HCT116 (cell line): ENCODE measurements around the gene SMAD2. TPM values are rescaled to one million over a fixed set of nuclear protein-coding genes. Genes with fewer than 3 reads are reported as not detected.

Source experiments
- ATAC-seq: fragments of 200-7000 bp; cut with Tn5 transposase; 2 replicates; pipeline ENCODE4 v1.9.1; 2020; ENCODE audit warnings: mild to moderate bottlenecking, moderate library complexity
- BruUV-seq: library from RNA; stranded (reverse); fragments of 400-500 nt; replicated peaks from 2 replicates; lab custom pipeline; 2021; lab: Mats Ljungman, UMichigan
- CTCF ChIA-PET: fragments of 300-600 bp; sonication (Branson Sonifier 250); formaldehyde crosslinking; loops from one replicate; lab custom pipeline; 2021; ENCODE audit warnings: antibody characterized with exemption; lab: Charles Lee
- POLR2A ChIA-PET: fragments of 300-600, 350-600 bp; sonication (Branson Sonifier 250); formaldehyde crosslinking; loops from one replicate; lab custom pipeline; 2021; ENCODE audit warnings: antibody characterized with exemption; lab: Charles Lee
- RAD21 ChIA-PET, 2 experiments: fragments of 300-600 bp; sonication (Branson Sonifier 250); formaldehyde crosslinking; loops; one replicate each; lab custom pipeline; 2023; ENCODE audit warnings: low total read pairs in 2 of 2; ENCODE audit not compliant: uncharacterized antibody in 2 of 2, unreplicated experiment in 2 of 2, low non-redundant PET in 1 of 2; lab: Charles Lee
- DNase-seq: peaks from one replicate; pipeline ENCODE4 v3.0.0-alpha.2; 2010; ENCODE audit warnings: low read depth, low spot score
- H2AFZ ChIP-seq: fragments of 200-600 bp; shearing (Covaris generic), sonication (generic); 2 replicates; pipeline ENCODE4 v1.6.1; 2017; ENCODE audit warnings: low read depth, mixed run types, mixed read lengths, antibody characterized with exemption, low read length; ENCODE audit not compliant: poor library complexity, severe bottlenecking
- H3K27ac ChIP-seq: 2 replicates; pipeline ENCODE4 v1.5.1; 2012; ENCODE audit warnings: low read depth, low read length
- H3K27me3 ChIP-seq: fragments of 200-600 bp; sonication (generic); 2 replicates; pipeline ENCODE4 v1.6.1; 2016; ENCODE audit warnings: mixed run types, low read length, mixed read lengths; ENCODE audit not compliant: insufficient read depth
- H3K36me3 ChIP-seq, 2 experiments: fragments of 200-500 bp in 1 of 2; fragments of 200-600 bp in 1 of 2; sonication (Bioruptor generic) in 1 of 2; sonication (generic) in 1 of 2; 2 replicates each; pipeline versions ENCODE4 v1.5.1 to v1.6.1; 2014 to 2016; ENCODE audit warnings: low read length in 2 of 2, inconsistent platforms in 1 of 2, mixed read lengths in 1 of 2, mixed run types in 1 of 2; ENCODE audit not compliant: insufficient read depth in 2 of 2, control insufficient read depth in 1 of 2
- H3K4me1 ChIP-seq, 2 experiments: fragments of 200-600 bp in 1 of 2; sonication (generic) in 1 of 2; 2 replicates each; pipeline versions ENCODE4 v1.5.1 to v1.6.1; 2012 to 2017; ENCODE audit warnings: low read length in 2 of 2, inconsistent platforms in 1 of 2, mild to moderate bottlenecking in 1 of 2, mixed read lengths in 1 of 2, mixed run types in 1 of 2, moderate library complexity in 1 of 2; ENCODE audit not compliant: insufficient read depth in 2 of 2, control insufficient read depth in 1 of 2
- H3K4me2 ChIP-seq: fragments of 200-600 bp; sonication (generic); 2 replicates; pipeline ENCODE4 v1.6.1; 2017; ENCODE audit warnings: mixed run types, low read length, mixed read lengths
- H3K4me3 ChIP-seq, 2 experiments: fragments of 200-600 bp in 1 of 2; sonication (generic) in 1 of 2; replicated peaks in 1 of 2; 2 replicates each; pipeline ENCODE4 v1.5.1; 2011 to 2016; ENCODE audit warnings: low read length in 2 of 2, control low read depth in 1 of 2, low read depth in 1 of 2, mild to moderate bottlenecking in 1 of 2, mixed read lengths in 1 of 2, mixed run types in 1 of 2
- H3K79me2 ChIP-seq: fragments of 200-600 bp; sonication (generic); 2 replicates; pipeline ENCODE4 v1.6.1; 2017; ENCODE audit warnings: mild to moderate bottlenecking, mixed run types, low read length, moderate library complexity, mixed read lengths; ENCODE audit not compliant: insufficient read depth
- H3K9ac ChIP-seq: fragments of 200-600 bp; sonication (generic); 2 replicates; pipeline ENCODE4 v1.6.1; 2016; ENCODE audit warnings: low read length, mixed read lengths
- H3K9me2 ChIP-seq: fragments of 200-600 bp; sonication (generic), shearing (Covaris generic); 2 replicates; pipeline ENCODE4 v1.6.1; 2017; ENCODE audit warnings: mixed run types, mild to moderate bottlenecking, moderate library complexity; ENCODE audit not compliant: insufficient read depth
- H3K9me3 ChIP-seq, 2 experiments: fragments of 200-500 bp in 1 of 2; fragments of 200-600 bp in 1 of 2; sonication (Bioruptor generic) in 1 of 2; sonication (generic) in 1 of 2; 2 replicates each; pipeline ENCODE4 v1.6.1; 2014 to 2017; ENCODE audit warnings: low read length in 2 of 2, mixed read lengths in 2 of 2, inconsistent platforms in 1 of 2, low read depth in 1 of 2, mild to moderate bottlenecking in 1 of 2, mixed run types in 1 of 2, moderate library complexity in 1 of 2; ENCODE audit not compliant: control insufficient read depth in 1 of 2, insufficient read depth in 1 of 2
- H4K20me1 ChIP-seq: fragments of 200-600 bp; sonication (generic), shearing (Covaris generic); 2 replicates; pipeline ENCODE4 v1.6.1; 2017; ENCODE audit warnings: mixed run types, mild to moderate bottlenecking, moderate library complexity; ENCODE audit not compliant: insufficient read depth
- CBX3 ChIP-seq: IDR thresholded peaks from 2 replicates; pipeline ENCODE4 v1.6.1; 2012; ENCODE audit warnings: low read depth
- CEBPB ChIP-seq: IDR thresholded peaks from 2 replicates; pipeline ENCODE4 v1.6.1; 2012; ENCODE audit warnings: low read depth
- EZH2 ChIP-seq: fragments of 200-600 bp; sonication (generic); IDR thresholded peaks from 2 replicates; pipeline ENCODE4 v1.6.1; 2017; ENCODE audit warnings: antibody characterized with exemption, mixed run types
- EZH2phosphoT487 ChIP-seq: fragments of 200-600 bp; IDR thresholded peaks from 2 replicates; pipeline ENCODE4 v1.6.1; 2018; ENCODE audit warnings: antibody characterized with exemption, borderline replicate concordance
- FOSL1 ChIP-seq: IDR thresholded peaks from 2 replicates; pipeline ENCODE4 v1.6.1; 2012; ENCODE audit warnings: low read depth
- JUND ChIP-seq: IDR thresholded peaks from 2 replicates; pipeline ENCODE4 v1.6.1; 2012
- POLR2A ChIP-seq: IDR thresholded peaks from 2 replicates; pipeline ENCODE4 v1.7.0; 2011; ENCODE audit warnings: borderline replicate concordance; ENCODE audit not compliant: insufficient read depth, insufficient read length; ENCODE audit errors: extremely low read depth
- POLR2AphosphoS5 ChIP-seq: IDR thresholded peaks from 2 replicates; pipeline ENCODE4 v1.6.1; 2011; ENCODE audit warnings: mild to moderate bottlenecking, low read depth, low read length, moderate library complexity
- RAD21 ChIP-seq: IDR thresholded peaks from 2 replicates; pipeline ENCODE4 v1.6.1; 2012; ENCODE audit warnings: low read depth, mild to moderate bottlenecking
- SIN3A ChIP-seq: IDR thresholded peaks from 2 replicates; pipeline ENCODE4 v1.6.1; 2012; ENCODE audit warnings: low read depth
- SP1 ChIP-seq: IDR thresholded peaks from 2 replicates; pipeline ENCODE4 v1.6.1; 2012; ENCODE audit warnings: low read depth
- SRF ChIP-seq: IDR thresholded peaks from 2 replicates; pipeline ENCODE4 v1.6.1; 2012; ENCODE audit warnings: low read depth
- TCF7L2 ChIP-seq: IDR thresholded peaks from 2 replicates; pipeline ENCODE4 v1.7.0; 2011; ENCODE audit warnings: borderline replicate concordance, inconsistent platforms; ENCODE audit not compliant: insufficient read depth, insufficient read length; ENCODE audit errors: extremely low read depth
- YY1 ChIP-seq: IDR thresholded peaks from 2 replicates; pipeline ENCODE4 v1.6.1; 2011; ENCODE audit warnings: low read length, low read depth, moderate library complexity, mild to moderate bottlenecking; ENCODE audit not compliant: insufficient replicate concordance; ENCODE audit errors: extremely low read depth
- ZFX ChIP-seq: fragments of 450-650 bp; IDR thresholded peaks from 2 replicates; pipeline ENCODE4 v1.6.1; 2017
- ZNF274 ChIP-seq: fragments of 200-500 bp; sonication (Bioruptor generic); IDR thresholded peaks from 2 replicates; pipeline ENCODE4 v1.6.1; 2014; ENCODE audit warnings: mild to moderate bottlenecking, low read depth, low read length, inconsistent platforms
- intact Hi-C: fragments of 100-400 bp; cut with micrococcal nuclease; formaldehyde crosslinking; loops from 2 replicates; pipeline ENCODE4 v1.10.0; 2022
- total RNA-seq: library from RNA; stranded (reverse); gene quantifications from one replicate; pipeline ENCODE4 v1.2.1, GENCODE V29; 2021; ENCODE audit not compliant: unreplicated experiment
- TF ChIP-seq, protein P1 (sequence below): IDR thresholded peaks from 2 replicates; pipeline ENCODE4 v1.6.1; 2011; ENCODE audit warnings: mild to moderate bottlenecking, low read length, moderate library complexity; ENCODE audit not compliant: insufficient replicate concordance; ENCODE audit errors: extremely low read depth
- TF ChIP-seq, protein P2 (sequence below), 3 experiments: fragments of 200-600 bp in 1 of 3; sonication (generic) in 1 of 3; IDR thresholded peaks in 2 of 3; conservative IDR thresholded peaks in 1 of 3; 2 replicates each; pipeline ENCODE4 v1.5.1; 2012 to 2017; ENCODE audit warnings: low read depth in 2 of 3, low read length in 2 of 3, antibody characterized with exemption in 1 of 3, borderline replicate concordance in 1 of 3, control low read depth in 1 of 3, mild to moderate bottlenecking in 1 of 3, mixed read lengths in 1 of 3, mixed run types in 1 of 3, moderate library complexity in 1 of 3; ENCODE audit not compliant: insufficient read depth in 1 of 3
- TF ChIP-seq, protein P3 (sequence below): IDR thresholded peaks from 2 replicates; pipeline ENCODE4 v1.6.1; 2012
- TF ChIP-seq, protein P4 (sequence below): IDR thresholded peaks from 2 replicates; pipeline ENCODE4 v1.6.1; 2012; ENCODE audit warnings: low read depth

Gene SMAD2
- total RNA-seq, 1 experiment from 2014 or later = 130 TPM

DNA sequence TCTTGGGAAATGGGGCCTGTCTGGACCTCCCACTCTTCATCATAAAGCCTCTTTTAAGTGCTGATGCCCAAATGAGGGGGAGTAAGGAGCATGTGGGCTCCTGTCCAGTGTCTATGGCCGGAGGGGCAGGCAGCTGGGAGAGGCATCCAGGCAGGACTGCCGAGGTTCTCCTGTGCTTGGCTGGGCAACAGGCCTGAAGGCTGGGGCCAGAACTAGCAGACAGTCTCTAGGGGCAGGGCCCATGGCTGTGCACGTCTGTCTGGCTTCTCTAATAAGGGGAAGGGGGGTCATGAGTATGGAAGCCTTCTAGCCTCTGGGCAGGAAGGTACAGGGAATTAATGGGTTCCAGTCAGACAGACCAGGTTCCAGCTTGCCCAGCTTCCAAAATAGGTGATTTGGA, 128.6 kb downstream of the SMAD2 start:
- ATAC-seq (no peak), DNase-seq (no peak)
- Histone ChIP-seq H3K36me3 (no peaks in the 10 kb centered on the region), H3K4me3 (no peak overlapping the region), H3K4me1 (no peaks in the 10 kb centered on the region), H3K79me2 (no peaks in the 10 kb centered on the region), H3K9me2 (no peaks in the 10 kb centered on the region), H4K20me1 (no peaks in the 10 kb centered on the region), H2AFZ (no peak overlapping the region), H3K9ac (no peak overlapping the region), H3K27me3 (no peaks in the 10 kb centered on the region), H3K9me3 (no peaks in the 10 kb centered on the region), H3K4me2 (no peak overlapping the region), H3K27ac (no peak overlapping the region)
- no TSS peak for BruUV-seq
- intact Hi-C loops = no loop called here
- CTCF ChIA-PET = no interaction called here
- TF ChIP-seq FOSL1 (no peak), SP1 (no peak), ZFX (no peak), TCF7L2 (no peak), RAD21 (no peak), SIN3A (no peak), YY1 (no peak), SRF (no peak), CEBPB (no peak), JUND (no peak), POLR2AphosphoS5 (no peak), CBX3 (no peak), ZNF274 (no peak), EZH2phosphoT487 (no peak), POLR2A (no peak), EZH2 (no peak)
- TF ChIP-seq, protein P1, sequence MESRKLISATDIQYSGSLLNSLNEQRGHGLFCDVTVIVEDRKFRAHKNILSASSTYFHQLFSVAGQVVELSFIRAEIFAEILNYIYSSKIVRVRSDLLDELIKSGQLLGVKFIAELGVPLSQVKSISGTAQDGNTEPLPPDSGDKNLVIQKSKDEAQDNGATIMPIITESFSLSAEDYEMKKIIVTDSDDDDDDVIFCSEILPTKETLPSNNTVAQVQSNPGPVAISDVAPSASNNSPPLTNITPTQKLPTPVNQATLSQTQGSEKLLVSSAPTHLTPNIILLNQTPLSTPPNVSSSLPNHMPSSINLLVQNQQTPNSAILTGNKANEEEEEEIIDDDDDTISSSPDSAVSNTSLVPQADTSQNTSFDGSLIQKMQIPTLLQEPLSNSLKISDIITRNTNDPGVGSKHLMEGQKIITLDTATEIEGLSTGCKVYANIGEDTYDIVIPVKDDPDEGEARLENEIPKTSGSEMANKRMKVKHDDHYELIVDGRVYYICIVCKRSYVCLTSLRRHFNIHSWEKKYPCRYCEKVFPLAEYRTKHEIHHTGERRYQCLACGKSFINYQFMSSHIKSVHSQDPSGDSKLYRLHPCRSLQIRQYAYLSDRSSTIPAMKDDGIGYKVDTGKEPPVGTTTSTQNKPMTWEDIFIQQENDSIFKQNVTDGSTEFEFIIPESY = no peak
- TF ChIP-seq, protein P2, sequence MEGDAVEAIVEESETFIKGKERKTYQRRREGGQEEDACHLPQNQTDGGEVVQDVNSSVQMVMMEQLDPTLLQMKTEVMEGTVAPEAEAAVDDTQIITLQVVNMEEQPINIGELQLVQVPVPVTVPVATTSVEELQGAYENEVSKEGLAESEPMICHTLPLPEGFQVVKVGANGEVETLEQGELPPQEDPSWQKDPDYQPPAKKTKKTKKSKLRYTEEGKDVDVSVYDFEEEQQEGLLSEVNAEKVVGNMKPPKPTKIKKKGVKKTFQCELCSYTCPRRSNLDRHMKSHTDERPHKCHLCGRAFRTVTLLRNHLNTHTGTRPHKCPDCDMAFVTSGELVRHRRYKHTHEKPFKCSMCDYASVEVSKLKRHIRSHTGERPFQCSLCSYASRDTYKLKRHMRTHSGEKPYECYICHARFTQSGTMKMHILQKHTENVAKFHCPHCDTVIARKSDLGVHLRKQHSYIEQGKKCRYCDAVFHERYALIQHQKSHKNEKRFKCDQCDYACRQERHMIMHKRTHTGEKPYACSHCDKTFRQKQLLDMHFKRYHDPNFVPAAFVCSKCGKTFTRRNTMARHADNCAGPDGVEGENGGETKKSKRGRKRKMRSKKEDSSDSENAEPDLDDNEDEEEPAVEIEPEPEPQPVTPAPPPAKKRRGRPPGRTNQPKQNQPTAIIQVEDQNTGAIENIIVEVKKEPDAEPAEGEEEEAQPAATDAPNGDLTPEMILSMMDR (IDR thresholded peaks at IDR 0.05 in 2 of 3, conservative IDR thresholded peaks at IDR 0.05 in 1 of 3; ENCODE audit: borderline replicate concordance in 1 of 3, insufficient read depth in 1 of 3, low read depth in 2 of 3, low read length in 2 of 3) = no peak
- TF ChIP-seq, protein P3, sequence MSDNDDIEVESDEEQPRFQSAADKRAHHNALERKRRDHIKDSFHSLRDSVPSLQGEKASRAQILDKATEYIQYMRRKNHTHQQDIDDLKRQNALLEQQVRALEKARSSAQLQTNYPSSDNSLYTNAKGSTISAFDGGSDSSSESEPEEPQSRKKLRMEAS = no peak
- TF ChIP-seq, protein P4, sequence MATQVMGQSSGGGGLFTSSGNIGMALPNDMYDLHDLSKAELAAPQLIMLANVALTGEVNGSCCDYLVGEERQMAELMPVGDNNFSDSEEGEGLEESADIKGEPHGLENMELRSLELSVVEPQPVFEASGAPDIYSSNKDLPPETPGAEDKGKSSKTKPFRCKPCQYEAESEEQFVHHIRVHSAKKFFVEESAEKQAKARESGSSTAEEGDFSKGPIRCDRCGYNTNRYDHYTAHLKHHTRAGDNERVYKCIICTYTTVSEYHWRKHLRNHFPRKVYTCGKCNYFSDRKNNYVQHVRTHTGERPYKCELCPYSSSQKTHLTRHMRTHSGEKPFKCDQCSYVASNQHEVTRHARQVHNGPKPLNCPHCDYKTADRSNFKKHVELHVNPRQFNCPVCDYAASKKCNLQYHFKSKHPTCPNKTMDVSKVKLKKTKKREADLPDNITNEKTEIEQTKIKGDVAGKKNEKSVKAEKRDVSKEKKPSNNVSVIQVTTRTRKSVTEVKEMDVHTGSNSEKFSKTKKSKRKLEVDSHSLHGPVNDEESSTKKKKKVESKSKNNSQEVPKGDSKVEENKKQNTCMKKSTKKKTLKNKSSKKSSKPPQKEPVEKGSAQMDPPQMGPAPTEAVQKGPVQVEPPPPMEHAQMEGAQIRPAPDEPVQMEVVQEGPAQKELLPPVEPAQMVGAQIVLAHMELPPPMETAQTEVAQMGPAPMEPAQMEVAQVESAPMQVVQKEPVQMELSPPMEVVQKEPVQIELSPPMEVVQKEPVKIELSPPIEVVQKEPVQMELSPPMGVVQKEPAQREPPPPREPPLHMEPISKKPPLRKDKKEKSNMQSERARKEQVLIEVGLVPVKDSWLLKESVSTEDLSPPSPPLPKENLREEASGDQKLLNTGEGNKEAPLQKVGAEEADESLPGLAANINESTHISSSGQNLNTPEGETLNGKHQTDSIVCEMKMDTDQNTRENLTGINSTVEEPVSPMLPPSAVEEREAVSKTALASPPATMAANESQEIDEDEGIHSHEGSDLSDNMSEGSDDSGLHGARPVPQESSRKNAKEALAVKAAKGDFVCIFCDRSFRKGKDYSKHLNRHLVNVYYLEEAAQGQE = no peak
- RAD21 ChIA-PET = no interaction called here
- POLR2A ChIA-PET = no interaction called here
